GM21423 (cell line): Measurements from ENCODE around the gene ALPI.
"Not testable (repeated sequence)": the region's sequence is repeated elsewhere in the genome, so short reads cannot be mapped to it uniquely, and the experiment has no call there.

Experiments
- ATAC-seq: cut with Tn5 transposase; IDR thresholded peaks from one replicate; pipeline ENCODE4 v1.9.1; 2021; ENCODE audit warnings: mild to moderate bottlenecking, moderate library complexity; ENCODE audit not compliant: unreplicated experiment

ALPI gene

GRCh38 chr2:232420463-232421188 is 35.3 kb upstream of the ALPI start:
- no peak for ATAC-seq

GRCh38 chr2:232421189-232421785 is 34.7 kb upstream of the ALPI start:
- no peak for ATAC-seq

GRCh38 chr2:232422051-232422450 is 33.9 kb upstream of the ALPI start:
- no peak for ATAC-seq

- not testable (repeated sequence) for ATAC-seq
These were observed 33.0 kb upstream of the ALPI start for GRCh38 chr2:232422996-232423395.

- not testable (repeated sequence) for ATAC-seq
These were observed 32.5 kb upstream of the ALPI start for GRCh38 chr2:232423407-232423806.

GRCh38 chr2:232431705-232432590 is 24.0 kb upstream of the ALPI start:
- no peak for ATAC-seq

- no peak for ATAC-seq
These were observed 23.3 kb upstream of the ALPI start for GRCh38 chr2:232432598-232433184.

GRCh38 chr2:232433622-232434021 is 22.3 kb upstream of the ALPI start:
- not testable (repeated sequence) for ATAC-seq

- no peak for ATAC-seq
These were observed 21.9 kb upstream of the ALPI start for GRCh38 chr2:232434091-232434490.

- no peak for ATAC-seq
These were observed 21.2 kb upstream of the ALPI start for GRCh38 chr2:232434563-232435374.

GRCh38 chr2:232435375-232435648 is 20.6 kb upstream of the ALPI start:
- no peak for ATAC-seq

GRCh38 chr2:232435805-232436204 is 20.1 kb upstream of the ALPI start:
- ATAC-seq, result no peak

- no peak for ATAC-seq
These were observed 19.4 kb upstream of the ALPI start for GRCh38 chr2:232436381-232437194.

- ATAC-seq, result no peak
These were observed 18.8 kb upstream of the ALPI start for GRCh38 chr2:232437195-232437571.

- ATAC-seq, result no peak
These were observed 17.9 kb upstream of the ALPI start for GRCh38 chr2:232438091-232438490.

GRCh38 chr2:232438951-232439757 is 16.8 kb upstream of the ALPI start:
- ATAC-seq, result no peak

- ATAC-seq, result no peak
These were observed 16.2 kb upstream of the ALPI start for GRCh38 chr2:232439758-232440135.

GRCh38 chr2:232440220-232441018 is 15.5 kb upstream of the ALPI start:
- peak; percentile 62 for ATAC-seq
